GM23248 (cell line): ENCODE measurements around the gene ARHGAP4. TPM values are rescaled to one million over a fixed set of nuclear protein-coding genes. Genes with fewer than 3 reads are reported as not detected.

Experiments used
- DNase-seq: peaks from one replicate; pipeline ENCODE4 v3.0.0-alpha.2; 2015
- H2AFZ ChIP-seq: fragments of 200-600 bp; sonication (generic); 2 replicates; pipeline ENCODE4 v1.6.1; 2016; ENCODE audit warnings: antibody characterized with exemption
- H3F3A ChIP-seq: fragments of 200-600 bp; sonication (generic); 2 replicates; pipeline ENCODE4 v1.6.1; 2016; ENCODE audit warnings: mild to moderate bottlenecking, antibody characterized with exemption, mixed run types; ENCODE audit not compliant: insufficient read depth
- H3K27ac ChIP-seq: fragments of 200-600 bp; sonication (generic); 2 replicates; pipeline ENCODE4 v1.5.1; 2016; ENCODE audit warnings: mild to moderate bottlenecking
- H3K27me3 ChIP-seq: fragments of 200-600 bp; sonication (generic); replicated peaks from 2 replicates; pipeline ENCODE4 v1.6.1; 2016; ENCODE audit warnings: mild to moderate bottlenecking; ENCODE audit not compliant: insufficient read depth
- H3K36me3 ChIP-seq: fragments of 200-600 bp; sonication (generic); 2 replicates; pipeline ENCODE4 v1.6.1; 2016; ENCODE audit warnings: low read depth, mild to moderate bottlenecking
- H3K4me1 ChIP-seq: fragments of 200-600 bp; sonication (generic); 2 replicates; pipeline ENCODE4 v1.6.1; 2016; ENCODE audit warnings: mild to moderate bottlenecking; ENCODE audit not compliant: insufficient read depth
- H3K4me2 ChIP-seq: fragments of 200-600 bp; sonication (generic); one replicate; pipeline ENCODE4 v1.6.1; 2016; ENCODE audit warnings: mild to moderate bottlenecking; ENCODE audit not compliant: unreplicated experiment
- H3K4me3 ChIP-seq: fragments of 200-600 bp; sonication (generic); 2 replicates; pipeline ENCODE4 v1.5.1; 2016; ENCODE audit warnings: mild to moderate bottlenecking
- H3K79me2 ChIP-seq: fragments of 200-600 bp; sonication (generic); 2 replicates; pipeline ENCODE4 v1.6.1; 2016; ENCODE audit warnings: mild to moderate bottlenecking; ENCODE audit not compliant: insufficient read depth
- H3K9ac ChIP-seq: fragments of 200-600 bp; sonication (generic); 2 replicates; pipeline ENCODE4 v1.6.1; 2016; ENCODE audit warnings: mild to moderate bottlenecking
- H3K9me2 ChIP-seq: fragments of 200-600 bp; sonication (generic); 2 replicates; pipeline ENCODE4 v1.6.1; 2016; ENCODE audit warnings: mixed run types, mild to moderate bottlenecking, moderate library complexity; ENCODE audit not compliant: insufficient read depth
- H3K9me3 ChIP-seq: fragments of 200-600 bp; sonication (generic); one replicate; pipeline ENCODE4 v1.6.1; 2017; ENCODE audit warnings: low read depth
- H4K20me1 ChIP-seq: fragments of 200-600 bp; sonication (generic); 2 replicates; pipeline ENCODE4 v1.6.0; 2016; ENCODE audit not compliant: insufficient read depth
- EZH2 ChIP-seq: fragments of 200-600 bp; sonication (generic); IDR thresholded peaks from 2 replicates; pipeline ENCODE4 v1.6.1; 2018; ENCODE audit warnings: antibody characterized with exemption, mild to moderate bottlenecking; ENCODE audit not compliant: insufficient read depth, poor library complexity, severe bottlenecking
- EZH2phosphoT487 ChIP-seq: fragments of 200-600 bp; sonication (generic); IDR thresholded peaks from 2 replicates; pipeline ENCODE4 v1.6.1; 2018; ENCODE audit warnings: antibody characterized with exemption, moderate library complexity, mild to moderate bottlenecking, low read depth; ENCODE audit not compliant: insufficient read depth
- WGBS, 2 experiments: methylation state at CpG; one replicate each; pipeline ENCODE4 v1.1.6; 2015 to 2017; ENCODE audit warnings: low lambda C conversion rate in 2 of 2, low coverage in 1 of 2; ENCODE audit errors: missing lambda C conversion rate in 2 of 2; 5-methylcytosine and 5-hydroxymethylcytosine counted together
- in situ Hi-C: fragments of 300-500 bp; cut with MboI; formaldehyde crosslinking; loops from 2 replicates; pipeline ENCODE4 v1.15.0; 2020
- polyA plus RNA-seq: library from polyadenylated mRNA; unstranded; fragments of >200 nt; fragmentation: Nextera tagmentation; extraction: Ambion mirVana; gene quantifications from 2 replicates; pipeline ENCODE4 v1.2.1, GENCODE V29; 2016
- total RNA-seq: library from RNA; depleted of rRNA; stranded (reverse); fragments of >200 nt; shearing (Covaris generic); gene quantifications from 2 replicates; pipeline ENCODE4 v1.2.3, GENCODE V29; 2014

The ARHGAP4 gene
- total and polyA plus RNA-seq, 2 experiments from 2014 or later: 0.45 to 2.8 TPM

- DNase-seq: peak; percentile 91
- no peaks in the 10 kb centered on the region for H4K20me1 ChIP-seq
- H3K36me3 ChIP-seq: no peaks in the 10 kb centered on the region
- in situ Hi-C loops: no loop called here
- H3K4me1 ChIP-seq: peaks cover 21% of the 10 kb centered on the region
- H3K4me2 ChIP-seq: peak within 1 kb of the TSS; percentile 88
- peak within 1 kb of the TSS; percentile 96 for H3K4me3 ChIP-seq
- peaks cover 58% of the 10 kb centered on the region for H3K79me2 ChIP-seq
- H3K27ac ChIP-seq: peak within 1 kb of the TSS; percentile 100
- peak within 1 kb of the TSS; percentile 33 for H2AFZ ChIP-seq
- no peak for TF ChIP-seq EZH2phosphoT487
- TF ChIP-seq EZH2: no peak
- WGBS, 2 experiments: 0 to 1% methylated on average over 14 to 20 of the region's 103 CpGs
- H3K9ac ChIP-seq: peak within 1 kb of the TSS; percentile 100
- no peaks in the 10 kb centered on the region for H3K27me3 ChIP-seq
- peaks cover 13% of the 10 kb centered on the region; the same call in 1 of the 2 replicates for H3F3A ChIP-seq
- H3K9me2 ChIP-seq: no peaks in the 10 kb centered on the region
- no peaks in the 10 kb centered on the region for H3K9me3 ChIP-seq
Observed at GRCh38 chrX:153972368-153973126, 46.5 kb upstream of the ARHGAP4 start, which contains the start of gene TMEM187. Gene TMEM187, plus strand, starts transcription at chrX:153972754. Its CDS starts 9,309 bp downstream, at chrX:153982063.

GRCh38 chrX:153971450-153972367 lies 45.6 kb upstream of the ARHGAP4 start, which contains the start of gene HCFC1:
Gene HCFC1, minus strand, starts transcription at chrX:153971818. Its CDS starts 978 bp downstream, at chrX:153970840.
- in situ Hi-C loops: no loop called here
- Histone ChIP-seq H3K9me3 (no peaks in the 10 kb centered on the region), H3K9ac (peak within 1 kb of the TSS; percentile 100), H3K27ac (peak within 1 kb of the TSS; percentile 100), H3K27me3 (no peaks in the 10 kb centered on the region), H3K4me2 (peak within 1 kb of the TSS; percentile 88), H2AFZ (no peak within 1 kb of the TSS), H4K20me1 (no peaks in the 10 kb centered on the region), H3K9me2 (no peaks in the 10 kb centered on the region), H3F3A (peaks cover 13% of the 10 kb centered on the region; the same call in 1 of the 2 replicates), H3K36me3 (no peaks in the 10 kb centered on the region), H3K79me2 (peaks cover 65% of the 10 kb centered on the region), H3K4me1 (peaks cover 22% of the 10 kb centered on the region), H3K4me3 (peak within 1 kb of the TSS; percentile 96)
- no peak for TF ChIP-seq EZH2
- no peak for TF ChIP-seq EZH2phosphoT487
- 0 to 1% methylated on average over 18 to 36 of the region's 96 CpGs for WGBS, 2 experiments
- peak; percentile 93 for DNase-seq

- Histone ChIP-seq H2AFZ (no peak overlapping the region), H3K9me3 (no peaks in the 10 kb centered on the region), H3K4me1 (peaks cover 29% of the 10 kb centered on the region), H3K79me2 (peaks cover 65% of the 10 kb centered on the region), H3K9ac (peak overlapping the region; percentile 100), H4K20me1 (no peaks in the 10 kb centered on the region), H3K36me3 (no peaks in the 10 kb centered on the region), H3K27ac (peak overlapping the region; percentile 100), H3K27me3 (no peaks in the 10 kb centered on the region), H3K4me3 (peak overlapping the region; percentile 96), H3K9me2 (no peaks in the 10 kb centered on the region), H3F3A (peaks cover 13% of the 10 kb centered on the region; the same call in 1 of the 2 replicates), H3K4me2 (peak overlapping the region; percentile 79)
- DNase-seq: peak; percentile 90
- in situ Hi-C loops: no loop called here
- TF ChIP-seq EZH2phosphoT487 (no peak), EZH2 (no peak)
- WGBS, 2 experiments: 0 to 10% methylated on average over 2 to 4 of the region's 34 CpGs
Observed at GRCh38 chrX:153971124-153971449, 45.0 kb upstream of the ARHGAP4 start.

GRCh38 chrX:153970357-153971123 lies 44.5 kb upstream of the ARHGAP4 start:
- TF ChIP-seq EZH2phosphoT487: no peak
- TF ChIP-seq EZH2: no peak
- Histone ChIP-seq H3K79me2 (peaks cover 65% of the 10 kb centered on the region), H3K27me3 (no peaks in the 10 kb centered on the region), H2AFZ (no peak overlapping the region), H3K9me2 (no peaks in the 10 kb centered on the region), H3K9me3 (no peaks in the 10 kb centered on the region), H3K9ac (peak overlapping the region; percentile 100), H3K36me3 (no peaks in the 10 kb centered on the region), H3K4me2 (peak overlapping the region; percentile 94), H3K27ac (peak overlapping the region; percentile 100), H3F3A (peaks cover 13% of the 10 kb centered on the region; the same call in 1 of the 2 replicates), H3K4me1 (peaks cover 32% of the 10 kb centered on the region), H4K20me1 (no peaks in the 10 kb centered on the region), H3K4me3 (peak overlapping the region; percentile 96)
- WGBS, 2 experiments: 2 to 16% methylated on average over 11 to 49 of the region's 49 CpGs
- in situ Hi-C loops: no loop called here
- DNase-seq: peak; percentile 69
